Esophagus muscularis mucosa (tissue), 4 donors: ENCODE data around the gene PXT1.

Experiments used
- EP300 ChIP-seq: sonication (generic); formaldehyde crosslinking; IDR thresholded peaks from one replicate; pipeline ENCODE4 v1.6.1; 2017; ENCODE audit warnings: antibody characterized with exemption
- POLR2A ChIP-seq: fragments of 450-650 bp; IDR thresholded peaks from one replicate; pipeline ENCODE4 v1.6.1; 2017; ENCODE audit warnings: antibody characterized with exemption, moderate library complexity, mild to moderate bottlenecking, low read depth
- TF ChIP-seq, protein P1 (sequence below), 3 experiments: fragments of 200-600 bp in 2 of 3; fragments of 450-650 bp in 1 of 3; sonication (generic) in 2 of 3; IDR thresholded peaks; one replicate each; pipeline ENCODE4 v1.5.1; 2017 to 2019; ENCODE audit warnings: antibody characterized with exemption in 3 of 3, mild to moderate bottlenecking in 2 of 3, moderate library complexity in 1 of 3

DNA sequence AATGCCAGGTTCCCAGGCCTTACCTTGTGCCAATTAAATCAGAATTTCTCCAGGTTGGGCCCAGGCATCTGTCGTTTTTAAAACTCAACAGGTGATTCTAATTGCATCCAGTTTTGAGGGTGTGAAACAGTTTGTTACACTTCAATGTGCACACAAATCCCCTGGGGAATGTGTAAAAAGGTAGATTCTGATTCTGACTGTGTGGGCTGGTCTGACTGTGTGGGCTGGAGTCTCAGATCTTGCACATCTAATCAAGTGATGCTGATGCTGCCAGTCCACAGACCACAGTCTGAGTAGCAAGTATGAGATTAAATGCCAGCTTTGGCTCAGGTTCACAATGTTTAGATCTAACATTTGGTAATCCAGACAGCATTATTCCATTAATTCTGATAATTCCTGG, 42.7 kb downstream of the PXT1 start:
- TF ChIP-seq, protein P1, sequence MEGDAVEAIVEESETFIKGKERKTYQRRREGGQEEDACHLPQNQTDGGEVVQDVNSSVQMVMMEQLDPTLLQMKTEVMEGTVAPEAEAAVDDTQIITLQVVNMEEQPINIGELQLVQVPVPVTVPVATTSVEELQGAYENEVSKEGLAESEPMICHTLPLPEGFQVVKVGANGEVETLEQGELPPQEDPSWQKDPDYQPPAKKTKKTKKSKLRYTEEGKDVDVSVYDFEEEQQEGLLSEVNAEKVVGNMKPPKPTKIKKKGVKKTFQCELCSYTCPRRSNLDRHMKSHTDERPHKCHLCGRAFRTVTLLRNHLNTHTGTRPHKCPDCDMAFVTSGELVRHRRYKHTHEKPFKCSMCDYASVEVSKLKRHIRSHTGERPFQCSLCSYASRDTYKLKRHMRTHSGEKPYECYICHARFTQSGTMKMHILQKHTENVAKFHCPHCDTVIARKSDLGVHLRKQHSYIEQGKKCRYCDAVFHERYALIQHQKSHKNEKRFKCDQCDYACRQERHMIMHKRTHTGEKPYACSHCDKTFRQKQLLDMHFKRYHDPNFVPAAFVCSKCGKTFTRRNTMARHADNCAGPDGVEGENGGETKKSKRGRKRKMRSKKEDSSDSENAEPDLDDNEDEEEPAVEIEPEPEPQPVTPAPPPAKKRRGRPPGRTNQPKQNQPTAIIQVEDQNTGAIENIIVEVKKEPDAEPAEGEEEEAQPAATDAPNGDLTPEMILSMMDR (IDR thresholded peaks at IDR 0.05): no peak
- no peak for TF ChIP-seq POLR2A
- no peak for TF ChIP-seq EP300
